ENCODE data around the gene INSIG2.

The INSIG2 gene

GRCh38 chr2:118148809-118149208, 60.5 kb downstream of the INSIG2 start:
- WGBS (ENCODE audit: extremely low coverage, insufficient coverage, insufficient read length), result no CpG with 5 or more reads among the region's 3 CpGs

GRCh38 chr2:118150294-118150693, 62.0 kb downstream of the INSIG2 start:
- Histone ChIP-seq H2AFZ (ENCODE audit: insufficient read depth, low read length, poor library complexity) (no peak overlapping the region), H3K79me2 (ENCODE audit: control insufficient read depth, insufficient read depth, low read length, poor library complexity) (no peaks in the 10 kb centered on the region), H4K8ac (ENCODE audit: low read depth, low read length) (no peak overlapping the region), H3K18ac (ENCODE audit: low read length) (no peak overlapping the region), H3K4ac (ENCODE audit: low read depth, low read length) (no peak overlapping the region), H3K9ac (ENCODE audit: low read length) (no peak overlapping the region), H2BK12ac (ENCODE audit: low read length) (no peak overlapping the region), H3K36me3 (ENCODE audit: control insufficient read depth in 1 of 2, insufficient read depth in 2 of 2, low read length in 2 of 2) (no peaks in the 10 kb centered on the region), H3K4me2 (ENCODE audit: low read length) (no peak overlapping the region), H3K79me1 (ENCODE audit: low read length) (no peaks in the 10 kb centered on the region), H3K4me1 (ENCODE audit: control insufficient read depth in 1 of 2, insufficient read depth in 2 of 2, low read length in 2 of 2) (no peaks in the 10 kb centered on the region), H2AK5ac (ENCODE audit: low read length) (no peak overlapping the region), H4K91ac (ENCODE audit: low read depth, low read length) (no peak overlapping the region), H2BK120ac (ENCODE audit: insufficient read depth, low read length, poor library complexity) (no peak overlapping the region), H3K4me3 (ENCODE audit: low read depth, low read length) (no peak overlapping the region), H2BK5ac (ENCODE audit: low read depth, low read length, poor library complexity) (no peak overlapping the region), H3K27me3 (ENCODE audit: insufficient read depth, low read length) (no peaks in the 10 kb centered on the region), H3K23ac (ENCODE audit: low read length) (no peak overlapping the region), H4K12ac (ENCODE audit: low read depth, low read length) (no peak overlapping the region), H3K14ac (ENCODE audit: low read length) (no peak overlapping the region), H3K27ac (ENCODE audit: low read depth, low read length) (no peak overlapping the region), H3K9me3 (ENCODE audit: insufficient read depth, low read depth, low read length) (no peaks in the 10 kb centered on the region)
- no peak for DNase-seq

More at GRCh38 chr2:118148809-118149208, 60.5 kb downstream of the INSIG2 start:
- H3K18ac ChIP-seq (ENCODE audit: low read length), result no peak overlapping the region
- H4K8ac ChIP-seq (ENCODE audit: low read depth, low read length), result no peak overlapping the region
- H2BK12ac ChIP-seq (ENCODE audit: low read length), result no peak overlapping the region
- H3K9me3 ChIP-seq (ENCODE audit: insufficient read depth, low read depth, low read length), result no peaks in the 10 kb centered on the region
- no peak overlapping the region for H3K4me3 ChIP-seq (ENCODE audit: low read depth, low read length)
- H3K4ac ChIP-seq (ENCODE audit: low read depth, low read length), result no peak overlapping the region
- H3K14ac ChIP-seq (ENCODE audit: low read length), result no peak overlapping the region
- no peaks in the 10 kb centered on the region for H3K79me1 ChIP-seq (ENCODE audit: low read length)
- DNase-seq, result no peak
- H3K4me1 ChIP-seq (ENCODE audit: control insufficient read depth in 1 of 2, insufficient read depth in 2 of 2, low read length in 2 of 2), result no peaks in the 10 kb centered on the region
- H2AFZ ChIP-seq (ENCODE audit: insufficient read depth, low read length, poor library complexity), result no peak overlapping the region
- H3K9ac ChIP-seq (ENCODE audit: low read length), result no peak overlapping the region
- H4K91ac ChIP-seq (ENCODE audit: low read depth, low read length), result no peak overlapping the region
- no peak overlapping the region for H3K27ac ChIP-seq (ENCODE audit: low read depth, low read length)
- no peak overlapping the region for H4K12ac ChIP-seq (ENCODE audit: low read depth, low read length)
- no peaks in the 10 kb centered on the region for H3K36me3 ChIP-seq (ENCODE audit: control insufficient read depth in 1 of 2, insufficient read depth in 2 of 2, low read length in 2 of 2)
- no peak overlapping the region for H3K4me2 ChIP-seq (ENCODE audit: low read length)
- no peak overlapping the region for H2AK5ac ChIP-seq (ENCODE audit: low read length)
- H2BK120ac ChIP-seq (ENCODE audit: insufficient read depth, low read length, poor library complexity), result no peak overlapping the region
- H3K23ac ChIP-seq (ENCODE audit: low read length), result no peak overlapping the region
- no peak overlapping the region for H2BK5ac ChIP-seq (ENCODE audit: low read depth, low read length, poor library complexity)
- H3K27me3 ChIP-seq (ENCODE audit: insufficient read depth, low read length), result no peaks in the 10 kb centered on the region
- H3K79me2 ChIP-seq (ENCODE audit: control insufficient read depth, insufficient read depth, low read length, poor library complexity), result no peaks in the 10 kb centered on the region

GRCh38 chr2:118151831-118152230, 63.6 kb downstream of the INSIG2 start:
- H3K79me1 ChIP-seq (ENCODE audit: low read length), result no peaks in the 10 kb centered on the region
- no peaks in the 10 kb centered on the region for H3K4me1 ChIP-seq (ENCODE audit: control insufficient read depth in 1 of 2, insufficient read depth in 2 of 2, low read length in 2 of 2)
- no peak overlapping the region for H2AK5ac ChIP-seq (ENCODE audit: low read length)
- H4K91ac ChIP-seq (ENCODE audit: low read depth, low read length), result no peak overlapping the region
- no peak overlapping the region for H2BK12ac ChIP-seq (ENCODE audit: low read length)
- H3K36me3 ChIP-seq (ENCODE audit: control insufficient read depth in 1 of 2, insufficient read depth in 2 of 2, low read length in 2 of 2), result no peaks in the 10 kb centered on the region
- no CpG with 5 or more reads among the region's 1 CpG for WGBS (ENCODE audit: extremely low coverage, insufficient coverage, insufficient read length)
- no peak overlapping the region for H3K9ac ChIP-seq (ENCODE audit: low read length)
- H3K4me3 ChIP-seq (ENCODE audit: low read depth, low read length), result no peak overlapping the region
- H2BK120ac ChIP-seq (ENCODE audit: insufficient read depth, low read length, poor library complexity), result no peak overlapping the region
- no peak overlapping the region for H3K4ac ChIP-seq (ENCODE audit: low read depth, low read length)
- H3K9me3 ChIP-seq (ENCODE audit: insufficient read depth, low read depth, low read length), result no peaks in the 10 kb centered on the region
- H3K27me3 ChIP-seq (ENCODE audit: insufficient read depth, low read length), result no peaks in the 10 kb centered on the region
- H2BK5ac ChIP-seq (ENCODE audit: low read depth, low read length, poor library complexity), result no peak overlapping the region
- H4K12ac ChIP-seq (ENCODE audit: low read depth, low read length), result no peak overlapping the region
- no peak overlapping the region for H4K8ac ChIP-seq (ENCODE audit: low read depth, low read length)
- H3K4me2 ChIP-seq (ENCODE audit: low read length), result no peak overlapping the region
- H3K79me2 ChIP-seq (ENCODE audit: control insufficient read depth, insufficient read depth, low read length, poor library complexity), result no peaks in the 10 kb centered on the region
- DNase-seq, result no peak
- no peak overlapping the region for H3K14ac ChIP-seq (ENCODE audit: low read length)
- no peak overlapping the region for H3K27ac ChIP-seq (ENCODE audit: low read depth, low read length)
- H3K23ac ChIP-seq (ENCODE audit: low read length), result no peak overlapping the region
- H3K18ac ChIP-seq (ENCODE audit: low read length), result no peak overlapping the region
- H2AFZ ChIP-seq (ENCODE audit: insufficient read depth, low read length, poor library complexity), result no peak overlapping the region

- Histone ChIP-seq H2BK5ac (ENCODE audit: low read depth, low read length, poor library complexity) (no peak overlapping the region), H3K4ac (ENCODE audit: low read depth, low read length) (no peak overlapping the region), H2AK5ac (ENCODE audit: low read length) (no peak overlapping the region), H4K91ac (ENCODE audit: low read depth, low read length) (no peak overlapping the region), H3K79me2 (ENCODE audit: control insufficient read depth, insufficient read depth, low read length, poor library complexity) (no peaks in the 10 kb centered on the region), H3K36me3 (ENCODE audit: control insufficient read depth in 1 of 2, insufficient read depth in 2 of 2, low read length in 2 of 2) (no peaks in the 10 kb centered on the region), H3K18ac (ENCODE audit: low read length) (no peak overlapping the region), H3K4me1 (ENCODE audit: control insufficient read depth in 1 of 2, insufficient read depth in 2 of 2, low read length in 2 of 2) (no peaks in the 10 kb centered on the region), H3K4me3 (ENCODE audit: low read depth, low read length) (no peak overlapping the region), H3K27ac (ENCODE audit: low read depth, low read length) (no peak overlapping the region), H3K79me1 (ENCODE audit: low read length) (no peaks in the 10 kb centered on the region), H3K23ac (ENCODE audit: low read length) (no peak overlapping the region), H3K4me2 (ENCODE audit: low read length) (no peak overlapping the region), H4K12ac (ENCODE audit: low read depth, low read length) (no peak overlapping the region), H3K27me3 (ENCODE audit: insufficient read depth, low read length) (no peaks in the 10 kb centered on the region), H3K14ac (ENCODE audit: low read length) (no peak overlapping the region), H2BK120ac (ENCODE audit: insufficient read depth, low read length, poor library complexity) (no peak overlapping the region), H3K9me3 (ENCODE audit: insufficient read depth, low read depth, low read length) (no peaks in the 10 kb centered on the region), H2AFZ (ENCODE audit: insufficient read depth, low read length, poor library complexity) (no peak overlapping the region), H4K8ac (ENCODE audit: low read depth, low read length) (no peak overlapping the region), H2BK12ac (ENCODE audit: low read length) (no peak overlapping the region), H3K9ac (ENCODE audit: low read length) (no peak overlapping the region)
- WGBS (ENCODE audit: extremely low coverage, insufficient coverage, insufficient read length), result no CpG with 5 or more reads among the region's 4 CpGs
- no peak for DNase-seq
These were observed 65.2 kb downstream of the INSIG2 start for GRCh38 chr2:118153433-118153832.

Measured in trophoblast cell (in vitro differentiated cells and primary cell).